Occipital lobe (tissue), 2 donors: Measurements from ENCODE around the gene ZNF562. TPM values are rescaled to one million over a fixed set of nuclear protein-coding genes. Genes with fewer than 3 reads are reported as not detected.
A peak's percentile ranks its signal among the peaks of the same experiment; 100 is the strongest.
"Not testable (repeated sequence)": the region's sequence is repeated elsewhere in the genome, so short reads cannot be mapped to it uniquely, and the experiment has no call there.

Experiments
- DNase-seq: peaks from one replicate; lab custom pipeline; 2025; lab: John Stamatoyannopoulos, UW
- total RNA-seq: library from RNA; depleted of rRNA; stranded (reverse); fragments of >200 nt; gene quantifications from one replicate; pipeline ENCODE4 v1.2.3, GENCODE V29; 2014

ZNF562 gene
- 86.4 TPM for total RNA-seq

DNA sequence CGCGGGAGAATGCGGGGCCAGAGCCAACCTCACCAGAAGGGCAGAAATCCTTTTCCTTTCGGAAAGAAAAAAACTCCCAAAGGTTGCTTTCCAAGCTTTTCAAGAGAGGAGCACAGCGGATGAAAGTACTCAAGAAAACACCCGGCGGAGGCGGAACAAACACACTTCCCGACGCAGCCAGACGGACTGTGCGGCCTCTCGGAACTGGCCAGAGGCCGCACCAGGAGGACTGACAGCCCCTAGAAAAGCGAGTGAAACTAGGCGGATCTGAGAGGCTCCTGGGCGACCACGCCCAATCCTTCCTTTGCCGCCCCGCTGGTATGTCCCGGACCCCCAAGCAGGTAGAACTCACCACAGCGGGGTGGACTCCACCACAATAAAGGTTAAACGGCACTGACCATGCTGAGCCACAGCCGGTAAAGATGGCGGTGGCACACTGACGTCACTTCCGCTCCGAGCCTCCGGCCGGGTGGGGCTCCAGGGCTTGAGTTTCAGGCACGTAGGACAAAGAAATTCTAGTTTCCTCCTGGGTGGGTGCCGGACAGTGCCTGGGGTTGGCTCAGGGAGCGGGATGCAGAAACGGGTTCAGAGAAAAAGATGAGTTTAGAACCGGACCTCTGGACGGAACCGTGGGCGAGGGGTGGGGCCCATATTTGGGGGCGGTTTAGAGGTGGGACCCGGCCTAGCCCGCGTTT, at the start of gene ZNF562:
Gene ZNF562, minus strand, starts transcription at position 438 of the 695 bp plus-strand sequence. CDS start 14,356 bp downstream, outside the sequence.
- peak; percentile 79 for DNase-seq

DNA sequence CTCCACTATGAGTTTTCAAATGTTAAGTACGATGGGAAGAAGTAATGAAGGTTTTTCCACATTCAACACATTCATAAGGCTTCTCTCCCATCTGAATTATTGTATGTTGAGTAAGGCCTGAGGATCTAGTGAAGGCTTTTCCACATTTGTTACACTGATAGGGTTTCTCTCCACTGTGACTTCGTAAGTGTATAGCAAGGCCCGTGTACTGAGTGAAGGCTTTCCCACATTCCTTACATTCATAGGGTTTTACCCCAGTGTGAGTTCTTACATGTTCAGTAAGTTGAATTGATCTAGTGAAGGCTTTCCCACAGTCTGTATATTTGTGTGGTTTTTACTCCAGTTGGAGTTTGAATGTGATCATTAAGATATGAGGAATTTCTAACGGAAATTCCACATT, 49.3 kb upstream of the ZNF562 start:
- DNase-seq = no peak

DNA sequence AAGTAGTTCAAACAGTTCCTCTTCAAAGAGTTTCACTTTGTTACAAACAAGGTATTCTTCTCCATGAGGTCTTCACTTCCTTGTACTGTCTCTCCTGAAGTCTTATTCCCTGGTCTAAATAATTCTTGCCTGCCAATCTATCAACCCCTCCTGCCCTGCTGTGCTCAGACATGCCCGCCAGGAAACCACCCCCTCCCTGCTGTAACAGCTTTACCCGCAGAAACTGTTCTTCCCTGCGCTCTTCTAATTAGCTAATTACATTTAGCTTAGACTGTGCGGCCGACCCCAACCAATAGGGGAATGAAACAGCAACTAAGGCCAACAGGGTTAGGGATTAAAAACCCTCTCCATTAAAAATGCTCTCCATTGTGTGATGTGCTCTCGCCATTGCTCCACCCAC, 47.0 kb upstream of the ZNF562 start:
- DNase-seq = no peak

DNA sequence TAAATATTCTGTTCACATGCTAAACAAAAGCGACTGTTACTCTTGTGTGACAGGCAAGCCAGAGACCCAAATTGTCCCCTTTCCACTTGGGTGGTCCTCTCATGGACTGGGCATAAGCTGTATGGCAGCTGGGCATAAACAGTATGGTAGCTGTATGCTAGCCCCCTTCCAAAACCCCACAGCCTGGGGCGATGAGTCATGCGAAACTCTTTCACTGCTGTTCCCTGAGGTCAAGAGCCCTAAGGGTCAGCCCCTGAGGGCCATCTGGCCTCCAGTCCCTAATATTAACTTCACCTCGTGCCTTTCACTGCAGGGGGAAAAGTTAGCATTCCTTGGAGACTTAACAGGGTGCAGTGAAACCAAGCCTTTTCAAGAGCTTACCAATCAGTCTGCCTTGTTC, 45.6 kb upstream of the ZNF562 start:
- no peak for DNase-seq

DNA sequence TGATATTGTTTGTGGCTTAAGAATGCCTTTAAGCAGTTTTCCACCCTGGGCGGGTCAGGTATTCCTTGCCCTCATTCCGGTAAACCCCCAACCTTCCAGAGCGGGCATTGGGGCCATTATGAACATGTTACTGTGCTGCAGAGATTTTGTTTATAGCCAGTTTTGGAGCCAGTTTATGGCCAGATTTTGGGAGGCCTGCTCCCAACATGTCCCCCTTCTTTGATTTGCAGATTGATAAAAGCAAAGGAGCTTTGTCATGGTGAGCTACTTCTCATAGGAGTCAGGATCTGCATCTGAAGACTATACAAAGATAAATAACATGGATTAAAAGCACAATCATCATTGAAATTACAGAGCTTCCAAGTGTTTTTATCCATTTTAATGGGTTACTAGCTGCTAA, 36.9 kb upstream of the ZNF562 start:
- DNase-seq = no peak

DNA sequence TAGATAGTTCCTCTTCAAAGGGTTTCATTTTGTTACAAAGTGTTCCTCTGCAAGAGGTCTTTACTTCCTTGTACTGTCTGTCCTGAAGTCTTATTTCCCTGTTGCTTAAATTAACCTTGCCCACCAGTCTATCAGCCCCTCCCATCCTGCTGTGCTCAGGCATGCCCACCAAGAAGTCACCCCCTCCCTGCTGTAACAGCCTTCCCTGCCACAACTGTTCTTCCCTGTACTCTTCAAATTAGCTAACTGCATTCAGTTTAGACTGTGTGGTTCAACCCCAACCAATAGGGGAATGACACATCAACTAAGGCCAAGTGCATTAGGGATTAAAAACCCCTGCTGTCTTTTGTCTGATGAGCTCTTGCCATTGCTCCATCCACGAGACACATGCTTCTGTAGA, 34.4 kb upstream of the ZNF562 start:
- no peak for DNase-seq

DNA sequence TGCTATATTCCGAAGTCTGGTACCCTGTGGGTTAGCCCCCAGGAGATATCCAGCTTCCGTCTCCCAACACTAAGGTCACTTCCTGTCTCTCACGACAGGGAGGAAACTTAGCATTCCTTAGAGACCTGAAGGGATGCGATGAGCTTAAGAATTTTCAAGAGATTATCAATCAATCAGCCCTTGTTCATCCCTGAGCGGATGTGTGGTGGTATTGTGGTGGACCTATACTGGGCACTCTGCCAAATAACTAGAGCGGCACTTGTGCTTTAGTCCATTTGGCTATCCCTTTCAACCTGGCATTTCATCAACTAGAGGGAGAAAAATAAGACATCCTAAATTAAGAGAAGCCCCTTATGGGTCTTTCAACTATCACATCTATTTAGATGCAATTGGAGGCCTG, 30.9 kb upstream of the ZNF562 start:
- DNase-seq = no peak

DNA sequence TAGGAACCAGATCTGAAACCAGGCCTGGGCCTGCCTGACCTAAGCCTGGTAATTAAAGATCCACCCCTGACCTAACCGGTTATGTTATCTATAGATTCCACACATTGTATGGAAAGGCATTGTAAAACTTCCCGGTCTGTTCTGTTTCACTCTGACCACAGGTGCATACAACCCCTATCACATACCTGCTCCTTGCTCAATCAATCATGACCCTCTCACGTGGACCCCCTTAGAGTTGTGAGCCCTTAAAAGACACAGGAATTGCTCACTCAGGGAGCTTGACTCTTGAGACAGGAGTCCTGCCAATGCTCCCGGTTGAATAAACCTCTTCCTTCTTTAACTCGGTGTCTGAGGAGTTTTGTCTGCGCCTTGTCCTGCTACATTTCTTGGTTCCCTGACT, 27.3 kb upstream of the ZNF562 start:
- DNase-seq = no peak

DNA sequence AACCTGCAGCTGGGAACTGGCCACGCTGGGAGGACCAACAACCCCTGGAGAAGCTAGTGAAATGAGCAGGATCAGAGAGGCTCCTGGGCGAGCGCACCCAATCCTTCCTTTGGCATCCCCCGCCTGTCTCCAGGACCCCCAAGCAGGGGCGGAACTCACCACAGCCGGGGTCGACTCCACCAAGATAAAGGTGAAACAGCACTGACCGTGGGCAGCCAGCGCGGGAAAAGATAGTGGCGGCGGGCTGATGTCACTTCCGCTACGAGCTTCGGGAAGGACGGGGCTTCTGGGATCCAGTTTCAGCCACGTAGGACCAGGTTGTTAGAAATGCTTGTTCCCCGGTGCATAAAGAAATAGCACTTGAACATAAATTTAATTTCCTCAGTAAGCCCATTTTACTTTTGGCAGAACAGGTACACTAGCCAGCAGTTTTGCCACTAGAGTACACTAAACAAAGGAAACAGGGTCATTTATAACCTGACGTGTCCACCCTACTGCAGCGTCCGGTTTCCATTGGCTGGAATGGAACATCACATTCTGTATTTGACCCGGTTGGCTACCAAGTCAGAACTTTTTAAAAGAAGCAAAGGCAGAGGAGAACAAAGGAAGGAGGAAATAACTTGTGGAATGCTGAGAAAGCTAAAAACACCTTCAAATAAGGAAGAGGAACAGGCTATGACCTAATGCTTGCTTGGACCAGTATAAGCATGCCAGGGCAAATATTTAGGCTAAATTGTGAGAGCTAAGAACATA, 25.5 kb upstream of the ZNF562 start:
- no peak for DNase-seq

DNA sequence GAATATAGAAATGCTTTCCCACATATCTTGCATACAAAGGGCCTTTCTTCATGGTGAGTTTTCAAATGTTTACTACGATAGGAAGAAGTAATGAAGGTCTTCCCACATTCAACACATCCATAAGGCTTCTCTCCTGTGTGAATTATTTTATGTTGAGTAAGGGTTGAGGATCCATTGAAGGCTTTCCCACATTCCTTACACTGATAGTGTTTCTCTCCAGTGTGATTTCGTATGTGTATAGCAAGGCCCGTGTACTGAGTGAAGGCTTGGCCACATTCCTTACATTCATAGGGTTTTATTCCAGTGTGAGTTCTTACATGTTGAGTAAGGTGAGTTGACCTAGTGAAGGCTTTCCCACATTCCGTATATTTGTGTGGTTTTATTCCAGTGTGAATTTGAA, 15.4 kb upstream of the ZNF562 start:
- DNase-seq = not testable (repeated sequence)

DNA sequence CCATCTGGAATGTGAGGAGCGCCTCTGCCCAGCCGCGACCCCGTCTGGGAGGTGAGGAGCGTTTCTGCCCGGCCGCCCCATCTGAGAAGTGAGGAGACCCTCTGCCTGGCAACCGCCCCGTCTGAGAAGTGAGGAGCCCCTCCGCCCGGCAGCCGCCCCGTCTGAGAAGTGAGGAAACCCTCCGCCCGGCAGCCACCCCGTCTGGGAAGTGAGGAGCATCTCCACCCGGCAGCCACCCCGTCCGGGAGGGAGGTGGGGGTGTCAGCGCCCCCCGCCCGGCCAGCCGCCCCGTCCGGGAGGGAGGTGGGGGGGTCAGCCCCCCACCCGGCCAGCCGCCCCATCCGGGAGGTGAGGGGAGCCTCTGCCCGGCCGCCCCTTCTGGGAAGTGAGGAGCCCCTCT, 5.1 kb upstream of the ZNF562 start:
- DNase-seq = not testable (repeated sequence)

DNA sequence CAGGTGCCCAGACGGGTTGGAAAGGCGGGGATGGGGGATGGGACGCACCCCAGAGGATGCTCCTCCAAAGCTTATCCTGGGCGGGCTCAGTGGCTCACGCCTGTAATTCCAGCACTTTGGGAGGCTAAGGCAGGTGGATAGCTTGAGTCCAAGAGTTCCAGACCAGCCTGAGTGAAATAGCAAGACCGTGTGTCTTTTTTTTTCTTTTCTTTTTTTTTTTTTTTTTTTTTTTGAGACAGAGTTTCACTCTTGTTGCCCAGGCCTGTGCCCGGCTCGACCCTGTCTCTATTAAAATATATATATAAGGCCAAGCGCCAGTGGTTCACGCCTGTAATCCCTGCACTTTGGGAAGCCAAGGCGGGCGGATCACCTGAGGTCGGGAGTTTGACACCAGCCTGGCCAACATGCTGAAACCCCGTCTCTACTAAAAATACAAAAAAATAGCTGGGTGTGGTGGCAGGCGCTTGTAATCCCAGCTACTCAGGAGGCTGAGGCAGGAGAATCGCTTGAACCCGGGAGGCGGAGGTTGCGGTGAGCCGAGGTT, 530 bp upstream of the ZNF562 start:
- not testable (repeated sequence) for DNase-seq

DNA sequence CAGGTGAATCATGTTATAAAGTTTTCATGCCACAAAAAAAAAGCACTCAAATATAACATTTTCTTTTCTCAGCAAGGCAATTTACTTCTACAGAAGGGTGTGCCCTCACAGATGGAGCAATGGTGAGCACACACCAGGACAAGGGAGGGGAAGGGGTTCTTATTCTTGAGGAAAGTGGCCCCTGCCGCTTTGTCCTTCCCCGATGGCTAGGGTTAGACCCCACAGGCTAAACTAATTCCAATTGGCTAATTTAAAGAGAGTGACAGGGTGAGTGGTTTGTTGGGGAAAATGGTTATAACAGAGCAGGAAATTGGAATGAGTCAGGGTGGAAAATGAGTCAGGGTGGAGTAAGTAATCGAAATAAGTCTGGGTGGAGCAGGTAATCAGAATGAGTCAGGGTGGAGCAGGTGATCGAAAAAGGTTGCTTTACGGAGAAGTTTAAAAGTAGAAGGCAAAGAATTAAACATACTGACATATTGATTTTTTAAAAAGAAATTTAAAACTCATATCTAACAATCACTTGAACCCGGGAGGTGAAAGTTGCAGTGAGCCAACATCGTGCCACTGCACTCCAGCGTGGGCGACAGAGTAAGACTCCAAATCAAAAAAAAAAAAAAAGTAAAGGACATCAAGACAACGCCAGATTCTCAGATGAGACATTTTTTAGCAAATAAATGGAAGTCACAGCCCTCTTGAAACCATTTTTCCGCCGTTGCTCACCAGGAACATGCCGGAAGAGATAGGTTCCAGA, 813 bp downstream of the ZNF562 start:
- DNase-seq = no peak

DNA sequence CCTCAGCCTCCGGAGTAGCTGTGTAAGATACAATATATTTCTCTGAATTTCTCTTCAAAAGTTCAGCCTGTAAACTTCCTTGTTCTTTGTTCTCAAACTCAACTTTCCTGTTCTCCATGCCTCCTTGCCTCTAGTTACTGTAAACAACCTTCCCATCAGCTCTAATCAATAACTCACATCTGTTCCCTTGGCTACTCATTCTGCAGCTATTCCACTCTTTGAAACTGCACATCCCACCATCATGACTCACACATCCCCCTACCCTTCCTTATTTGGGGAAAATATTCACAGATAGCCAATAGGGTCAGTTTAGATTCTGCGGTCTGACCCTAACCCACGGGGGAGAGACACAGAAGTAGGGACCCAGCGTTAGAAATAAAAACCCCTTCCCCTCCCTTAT, 2.0 kb downstream of the ZNF562 start:
- no peak for DNase-seq

DNA sequence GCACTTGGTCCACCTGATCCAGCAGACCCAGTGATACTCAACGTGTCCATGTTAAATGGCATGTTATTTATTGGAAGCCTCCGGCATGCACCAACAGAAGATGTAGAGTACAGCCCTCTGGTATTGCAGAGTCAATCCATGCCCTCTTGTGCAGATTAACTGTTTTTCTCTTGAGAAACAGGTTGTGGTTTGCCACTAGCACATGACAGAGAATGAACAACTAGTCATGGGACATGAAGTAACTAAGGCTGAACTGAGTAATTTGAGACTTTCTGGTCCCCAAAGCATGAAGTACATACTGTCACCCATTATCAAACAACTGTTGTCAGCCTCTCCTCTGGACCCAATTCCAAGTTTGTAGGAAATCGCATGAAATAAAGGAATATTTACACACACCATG, 3.2 kb downstream of the ZNF562 start:
- no peak for DNase-seq

DNA sequence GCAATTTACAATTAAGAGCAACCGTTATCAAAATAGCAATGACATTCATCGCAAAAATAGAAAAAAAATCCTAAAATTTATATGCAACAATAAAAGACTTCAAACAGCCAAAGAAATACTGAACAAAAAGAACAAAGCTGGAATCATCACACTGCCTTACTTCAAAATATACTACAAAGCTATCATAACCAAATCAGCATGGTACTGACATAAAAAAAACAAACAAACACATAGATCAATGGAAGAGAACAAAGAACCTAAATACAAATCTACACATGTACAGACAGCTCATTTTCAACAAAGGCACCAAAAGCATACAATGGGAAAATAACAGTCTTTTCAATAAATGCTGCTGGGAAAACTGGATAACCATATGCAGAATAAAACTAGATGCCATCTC, 6.4 kb downstream of the ZNF562 start:
- no peak for DNase-seq

DNA sequence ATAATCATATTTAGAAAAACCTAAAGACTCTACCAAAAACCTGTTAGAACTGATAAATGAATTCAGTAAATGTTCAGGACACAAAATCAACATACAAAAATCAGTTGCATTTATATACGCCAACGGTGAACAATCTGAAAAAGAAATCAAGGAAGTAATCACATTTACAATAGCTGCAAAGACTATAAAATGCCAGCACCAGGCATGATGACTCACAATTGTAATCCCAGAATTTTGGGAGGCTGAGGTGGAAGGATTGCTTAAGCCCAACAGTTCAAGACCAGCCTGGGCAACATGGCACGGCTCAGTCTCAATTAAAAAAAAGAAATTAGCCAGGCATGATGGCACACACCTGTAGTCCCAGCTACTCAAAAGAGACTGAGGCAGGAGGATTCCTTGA, 7.0 kb downstream of the ZNF562 start:
- DNase-seq = no peak

DNA sequence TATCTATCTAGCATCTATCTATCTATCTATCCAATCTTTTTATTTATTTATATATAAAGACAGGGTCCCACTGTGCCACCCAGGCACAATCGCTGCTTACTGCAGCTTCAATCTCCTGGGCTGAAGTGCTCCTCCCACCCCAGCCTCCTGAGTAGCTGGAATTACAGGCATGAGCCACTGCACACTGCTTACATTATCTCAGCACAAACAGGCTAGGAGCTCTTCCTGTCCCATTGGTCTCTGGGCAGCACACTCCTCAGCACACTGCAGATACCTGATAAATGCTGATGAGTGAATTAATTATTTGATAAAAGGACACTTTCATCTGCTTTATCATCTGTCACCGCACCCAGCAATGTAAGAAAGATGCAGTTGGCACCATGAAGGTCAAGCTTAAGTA, 16.1 kb downstream of the ZNF562 start:
- DNase-seq = no peak

DNA sequence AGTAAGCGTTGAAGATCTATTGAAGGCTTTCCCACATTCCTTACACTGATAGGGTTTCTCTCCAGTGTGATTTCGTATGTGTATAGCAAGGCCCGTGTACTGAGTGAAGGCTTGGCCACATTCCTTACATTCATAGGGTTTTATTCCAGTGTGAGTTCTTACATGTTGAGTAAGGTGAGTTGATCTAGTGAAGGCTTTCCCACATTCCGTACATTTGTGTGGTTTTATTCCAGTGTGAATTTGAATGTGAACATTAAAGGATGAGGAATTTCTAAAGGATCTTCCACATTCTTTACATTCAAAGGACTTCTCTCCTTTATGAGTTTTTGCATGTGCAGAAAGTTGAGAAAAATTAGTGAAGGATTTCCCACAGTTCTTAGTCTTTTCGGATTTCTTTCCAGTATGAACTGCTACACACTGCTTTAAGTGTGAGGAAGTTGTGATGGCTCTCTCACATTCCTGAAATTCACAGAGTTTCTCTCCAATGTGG, 21.8 kb downstream of the ZNF562 start:
- DNase-seq = not testable (repeated sequence)

DNA sequence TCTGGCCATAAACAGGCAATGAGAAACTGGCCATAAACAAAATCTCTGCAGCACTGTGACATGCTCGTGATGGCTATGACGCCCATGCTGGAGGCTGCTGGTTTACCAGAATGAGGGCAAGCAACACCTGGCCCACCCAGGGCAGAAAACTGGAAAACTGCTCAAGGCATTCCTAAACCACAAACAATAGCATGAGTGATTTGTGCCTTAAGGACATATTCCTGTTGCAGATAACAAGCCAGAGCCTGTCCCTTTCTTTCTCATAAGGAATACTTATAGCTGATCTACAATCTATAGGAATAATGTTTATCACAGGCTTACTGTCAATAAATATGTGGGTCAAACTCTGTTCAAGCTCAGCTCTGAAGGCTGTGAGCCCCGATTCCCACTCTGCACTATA, 23.4 kb downstream of the ZNF562 start:
- not testable (repeated sequence) for DNase-seq

DNA sequence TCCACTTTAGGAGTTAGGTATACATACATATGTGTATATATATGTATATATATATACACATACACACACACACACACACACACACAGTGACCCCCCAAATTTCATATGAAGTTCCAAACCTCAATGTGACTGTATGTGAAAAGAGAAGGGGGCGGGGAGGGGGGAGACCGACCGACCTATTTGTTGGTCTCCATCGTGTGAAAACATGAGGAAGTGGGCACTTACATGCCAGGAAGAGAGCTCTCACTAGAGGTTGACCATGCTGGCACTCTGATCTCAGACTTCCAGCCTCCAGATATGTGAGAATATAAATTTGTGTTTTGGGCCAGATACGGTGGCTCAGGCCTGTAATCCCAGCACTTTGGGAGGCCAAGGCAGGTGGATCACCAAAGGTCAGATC, 24.6 kb downstream of the ZNF562 start:
- DNase-seq = no peak

DNA sequence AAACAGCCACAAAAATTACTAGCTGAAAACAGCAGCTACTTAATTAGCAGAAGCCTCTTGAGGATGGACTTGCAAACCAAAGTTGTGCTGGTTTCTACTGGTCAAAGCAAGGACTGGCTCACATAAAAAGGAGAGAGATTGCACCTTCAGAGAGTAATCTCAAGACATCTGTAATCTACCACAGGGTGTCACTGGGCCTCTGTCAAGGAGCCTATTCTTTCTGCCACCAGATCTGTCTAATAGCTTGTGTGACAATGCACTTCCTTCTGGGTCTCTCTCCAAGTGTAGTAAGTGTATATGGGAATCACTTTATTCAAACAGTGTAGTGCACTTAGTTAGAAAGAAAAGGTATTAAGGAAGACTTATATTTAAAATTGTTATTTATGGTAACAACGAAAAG, 29.4 kb downstream of the ZNF562 start:
- DNase-seq = no peak
